ENCODE data around the gene FOXB2. TPM values are rescaled to one million over a fixed set of nuclear protein-coding genes. Genes with fewer than 3 reads are reported as not detected.

Gene FOXB2
- total and polyA plus RNA-seq, 2 of the 13 experiments (the other 11 are each of a cell fraction or from before 2014, with no cell fraction given), result not detected

GRCh38 chr9:76985581-76985980 is 33.9 kb upstream of the FOXB2 start:
- in situ Hi-C loops (cut with HindIII; ENCODE audit: extremely low pct_ligation_motif_present, low pct_unique_long_range_greater_than_20kb), result loop anchor here (10.0 kb wide), 1 partner anchor 181 kb away; no protein-coding TSS in a partner anchor
- TF ChIP-seq TBX2 (CRISPR knock-in tag; IDR thresholded peaks at IDR 0.05; ENCODE audit: borderline replicate concordance), result no peak
- no peak for TF ChIP-seq PRDM10 (CRISPR knock-in tag; IDR thresholded peaks at IDR 0.05; ENCODE audit: low read depth)
- no peak for TF ChIP-seq PBX2 (CRISPR knock-in tag; IDR thresholded peaks at IDR 0.05)
- no peak for TF ChIP-seq SNAPC5 (CRISPR knock-in tag; IDR thresholded peaks at IDR 0.05; ENCODE audit: borderline replicate concordance)
- no peak for TF ChIP-seq PAF1 (CRISPR knock-in tag; IDR thresholded peaks at IDR 0.05)
- TF ChIP-seq TCF7L2 (IDR thresholded peaks at IDR 0.05; ENCODE audit: low read depth, low read length), result no peak
- no peak for TF ChIP-seq NFYB (CRISPR knock-in tag; IDR thresholded peaks at IDR 0.05)
- no peak for TF ChIP-seq ZNF644 (CRISPR knock-in tag; IDR thresholded peaks at IDR 0.05; ENCODE audit: low read depth)
- no peak for TF ChIP-seq IRF2 (CRISPR knock-in tag; IDR thresholded peaks at IDR 0.05)
- no peak for TF ChIP-seq E2F1 (CRISPR knock-in tag; IDR thresholded peaks at IDR 0.05)
- TF ChIP-seq ELF3 (CRISPR knock-in tag; IDR thresholded peaks at IDR 0.05), result no peak
- TF ChIP-seq HNRNPL (IDR thresholded peaks at IDR 0.05; ENCODE audit: low read depth, low read length), result no peak
- no peak for TF ChIP-seq SAP130 (CRISPR knock-in tag; IDR thresholded peaks at IDR 0.05; ENCODE audit: low read depth)
- no peak for TF ChIP-seq YY1 (IDR thresholded peaks at IDR 0.05; ENCODE audit: insufficient read depth, insufficient replicate concordance, low read depth, low read length)
- no peak for TF ChIP-seq ZSCAN31 (CRISPR knock-in tag; IDR thresholded peaks at IDR 0.05; ENCODE audit: low read depth)
- no peak for TF ChIP-seq THAP7 (CRISPR knock-in tag; IDR thresholded peaks at IDR 0.05)
- TF ChIP-seq ZNF317 (CRISPR knock-in tag; IDR thresholded peaks at IDR 0.05), result no peak

More at GRCh38 chr9:76985581-76985980, 33.9 kb upstream of the FOXB2 start:
- no peaks in the 10 kb centered on the region for H3K79me2 ChIP-seq (ENCODE audit: insufficient read depth, low read length)
- POLR2A ChIA-PET, result no interaction called here
- no peaks in the 10 kb centered on the region for H4K20me1 ChIP-seq (ENCODE audit: insufficient read depth, low read length)
- no peaks in the 10 kb centered on the region for H3K4me1 ChIP-seq (ENCODE audit: insufficient read depth, low read length)
- CTCF ChIA-PET (ENCODE audit: low intra/inter-chr PET ratio, low total read pairs), result no interaction called here
- no peaks in the 10 kb centered on the region for H3K36me3 ChIP-seq (replicated peaks in 1 of 2; ENCODE audit: control insufficient read depth in 1 of 2, insufficient read depth in 2 of 2, low read length in 2 of 2)
- H3K4me3 ChIP-seq (replicated peaks in 1 of 3; ENCODE audit: insufficient read depth in 1 of 3, low read depth in 2 of 3, low read length in 3 of 3), result no peak overlapping the region
- no peak overlapping the region for H3K4me2 ChIP-seq (ENCODE audit: low read depth, low read length)
- no peak for DNase-seq (ENCODE audit: low spot score)
- no peak for ATAC-seq
- FAIRE-seq, result no peak
- H3K9me3 ChIP-seq (ENCODE audit: low read length), result no peaks in the 10 kb centered on the region
- intact Hi-C loops (cut with micrococcal nuclease; ENCODE audit: unreplicated experiment), result no loop called here
- H3K9ac ChIP-seq (ENCODE audit: insufficient read depth, low read depth, low read length), result no peak overlapping the region
- no peak overlapping the region for H3K27ac ChIP-seq (ENCODE audit: extremely low read length, insufficient read depth, low read length)
- WGBS (ENCODE audit: low lambda C conversion rate), result 0% methylated on average over 5 of the region's 5 CpGs
- H2AFZ ChIP-seq (ENCODE audit: low read length), result no peak overlapping the region
- no TSS peak for BruUV-seq (replicated peaks)
- H3K27me3 ChIP-seq (ENCODE audit: control insufficient read depth in 1 of 2, insufficient read depth in 2 of 2, low read length in 2 of 2), result no peaks in the 10 kb centered on the region
